COLO668 (cell line): Measurements from ENCODE around the gene PANX3.
"Not testable (repeated sequence)": the region's sequence is repeated elsewhere in the genome, so short reads cannot be mapped to it uniquely, and the experiment has no call there.

Source experiments
- DNase-seq: peaks from one replicate; lab custom pipeline; 2025; ENCODE audit not compliant: unreplicated experiment; lab: John Stamatoyannopoulos, UW

PANX3 gene, protein sequence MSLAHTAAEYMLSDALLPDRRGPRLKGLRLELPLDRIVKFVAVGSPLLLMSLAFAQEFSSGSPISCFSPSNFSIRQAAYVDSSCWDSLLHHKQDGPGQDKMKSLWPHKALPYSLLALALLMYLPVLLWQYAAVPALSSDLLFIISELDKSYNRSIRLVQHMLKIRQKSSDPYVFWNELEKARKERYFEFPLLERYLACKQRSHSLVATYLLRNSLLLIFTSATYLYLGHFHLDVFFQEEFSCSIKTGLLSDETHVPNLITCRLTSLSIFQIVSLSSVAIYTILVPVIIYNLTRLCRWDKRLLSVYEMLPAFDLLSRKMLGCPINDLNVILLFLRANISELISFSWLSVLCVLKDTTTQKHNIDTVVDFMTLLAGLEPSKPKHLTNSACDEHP

DNA sequence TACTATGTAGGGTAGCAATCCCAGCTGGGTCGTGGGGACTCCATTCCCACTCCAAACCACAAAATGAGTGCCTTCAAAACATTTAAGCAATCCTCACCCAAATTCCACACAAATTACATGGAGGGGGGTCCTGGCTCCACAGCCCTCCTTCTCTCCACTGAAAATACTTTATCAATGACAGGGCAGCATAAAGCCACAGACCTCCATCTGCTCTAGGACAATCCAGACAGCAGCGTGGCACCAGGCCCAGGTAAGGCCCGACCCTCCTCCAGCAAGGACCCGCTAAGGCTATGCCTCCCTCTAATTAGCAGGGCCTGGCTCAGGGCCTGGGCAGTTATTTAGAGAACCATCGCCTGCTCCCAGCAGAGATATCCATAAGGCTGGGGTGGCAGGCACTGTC lies at the start of gene PANX3:
Gene PANX3 (plus strand): TSS at position 365 of the 400 bp plus-strand sequence. CDS start 129 bp downstream, outside the sequence.
- no peak for DNase-seq

DNA sequence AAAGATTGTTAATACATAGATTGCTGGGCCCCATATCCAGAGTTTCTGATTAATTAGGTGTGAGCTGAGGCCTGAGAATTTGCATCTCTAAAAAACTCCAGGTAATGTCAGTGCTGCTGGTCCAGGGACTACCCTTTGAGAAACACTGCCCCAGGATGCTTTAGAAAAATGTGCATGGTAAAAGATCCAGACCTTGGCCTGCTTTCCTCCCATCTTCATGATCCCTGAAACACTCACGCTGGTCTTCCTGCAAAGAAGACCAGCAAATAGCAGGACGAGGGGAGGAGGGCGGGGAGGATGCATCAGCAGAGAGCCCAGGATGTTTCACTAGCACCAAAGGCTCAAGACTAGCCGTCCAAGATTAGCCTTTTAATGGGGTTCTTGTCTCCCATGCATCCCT lies 41.5 kb upstream of the PANX3 start, which contains the start of gene OR8A1:
Gene OR8A1 (plus strand): TSS at position 301 of the 400 bp plus-strand sequence. CDS start 123 bp downstream, outside the sequence.
- no peak for DNase-seq

GRCh38 chr11:124570160-124570559 lies 41.1 kb upstream of the PANX3 start:
- DNase-seq: no peak

DNA sequence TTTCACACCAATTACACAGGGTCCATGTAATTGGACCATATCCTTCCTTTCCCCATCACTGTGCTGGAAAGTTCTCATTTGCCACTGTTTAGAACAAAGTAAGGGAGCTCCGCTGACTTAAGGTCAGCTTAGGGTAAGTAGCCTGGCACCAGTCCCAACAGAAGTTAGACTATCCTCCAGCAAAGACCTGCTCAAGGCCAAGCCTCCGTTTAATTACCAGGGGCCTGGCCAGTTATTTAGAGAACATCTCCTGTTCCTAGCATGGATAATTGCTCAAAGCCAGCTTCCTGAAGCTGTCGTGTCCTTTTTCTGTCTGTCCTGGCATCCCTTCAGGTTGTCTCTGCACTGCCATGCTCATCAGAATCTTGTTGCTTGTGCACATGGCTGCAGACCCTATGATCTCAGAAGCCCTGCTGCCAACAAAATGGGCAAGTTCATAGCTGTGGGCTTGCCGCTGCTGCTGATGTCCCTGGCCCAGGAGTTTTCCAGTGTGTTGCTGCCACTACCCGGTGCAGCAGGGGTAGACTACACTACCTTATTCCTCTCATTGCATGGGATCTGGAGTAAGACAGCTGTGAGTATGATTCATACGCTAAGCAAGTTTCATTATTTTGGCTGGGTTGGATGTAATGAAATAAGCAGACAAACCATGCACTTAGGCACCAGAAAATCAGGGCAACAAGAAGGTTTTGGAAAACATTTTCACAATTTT lies 33.4 kb upstream of the PANX3 start:
- DNase-seq: no peak

GRCh38 chr11:124578761-124579160 lies 32.5 kb upstream of the PANX3 start:
- no peak for DNase-seq

DNA sequence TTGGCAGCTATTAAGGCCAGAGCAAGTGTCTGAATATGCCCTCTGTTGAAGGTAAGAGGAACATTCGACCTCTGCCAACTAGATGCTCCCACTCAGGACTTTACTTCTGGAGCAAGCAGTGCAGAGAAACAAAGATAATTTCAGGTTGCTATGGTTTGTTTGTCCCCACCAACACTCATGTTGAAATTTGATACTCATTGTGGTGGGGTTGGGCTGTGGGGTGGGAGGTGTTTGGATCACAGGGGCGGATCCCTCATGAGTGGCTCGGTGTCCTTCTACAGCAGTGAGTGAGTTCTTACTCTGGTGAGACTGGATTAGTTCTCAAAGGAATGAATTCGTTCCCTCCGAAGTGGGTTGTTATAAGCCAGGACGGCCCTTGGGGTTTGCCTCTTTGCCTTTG lies 29.4 kb upstream of the PANX3 start:
- no peak for DNase-seq

- no peak for DNase-seq
Measured at GRCh38 chr11:124582565-124582964, 28.7 kb upstream of the PANX3 start.

DNA sequence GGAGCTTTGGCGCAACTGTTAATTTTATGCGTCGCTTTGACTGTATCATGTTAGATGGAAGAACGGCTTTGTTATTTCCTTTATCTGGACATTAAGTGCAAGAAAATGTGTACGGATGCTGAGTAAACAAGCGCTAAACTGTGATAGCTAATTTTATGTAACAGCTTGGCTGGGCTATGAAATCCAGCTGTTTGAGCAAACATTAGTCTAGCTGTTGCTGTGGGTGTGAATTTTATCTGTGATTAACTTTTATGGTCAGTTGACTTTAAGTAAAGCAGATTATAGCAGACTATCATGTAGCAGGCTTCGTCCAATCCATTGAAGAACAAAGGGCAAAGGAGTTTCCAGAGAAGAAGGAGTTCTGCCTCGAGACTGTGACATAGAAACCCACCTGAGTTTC lies 27.4 kb upstream of the PANX3 start:
- no peak for DNase-seq

DNA sequence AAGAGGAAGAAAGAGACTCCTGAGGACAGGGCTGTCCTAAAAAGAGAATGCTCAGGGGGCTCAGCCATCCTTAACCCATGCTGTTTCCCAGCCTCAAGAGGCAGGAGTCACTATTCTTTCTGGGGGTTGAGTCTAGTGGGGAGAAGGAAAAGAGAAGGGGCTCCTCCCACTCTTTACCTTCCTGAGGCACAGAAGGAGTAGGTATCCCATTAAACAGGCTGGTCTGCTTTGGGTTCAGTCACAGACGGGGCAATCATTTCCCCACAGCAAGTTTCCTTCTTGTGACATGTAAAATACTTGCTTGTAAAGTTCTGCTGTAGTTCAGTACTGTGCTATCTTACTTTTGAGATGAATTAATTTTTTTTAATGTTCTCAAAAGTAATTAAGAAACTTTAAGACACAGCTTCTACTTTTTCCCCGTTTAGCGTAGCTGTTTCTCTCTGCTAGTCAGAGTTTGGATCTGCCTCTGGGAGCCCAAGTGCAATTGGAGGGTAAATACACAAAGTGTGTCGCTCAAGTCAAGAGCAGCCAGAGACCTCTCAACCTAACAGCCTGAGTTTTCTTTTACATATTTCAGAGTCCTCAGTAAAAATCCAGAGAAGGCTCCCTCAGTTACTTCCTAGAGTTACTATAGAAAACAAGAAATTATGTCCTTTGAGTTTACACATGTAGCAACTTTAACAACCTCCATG lies 26.4 kb upstream of the PANX3 start:
- no peak for DNase-seq

- DNase-seq: peak; percentile 52
Measured at GRCh38 chr11:124586238-124586860, 24.9 kb upstream of the PANX3 start.

DNA sequence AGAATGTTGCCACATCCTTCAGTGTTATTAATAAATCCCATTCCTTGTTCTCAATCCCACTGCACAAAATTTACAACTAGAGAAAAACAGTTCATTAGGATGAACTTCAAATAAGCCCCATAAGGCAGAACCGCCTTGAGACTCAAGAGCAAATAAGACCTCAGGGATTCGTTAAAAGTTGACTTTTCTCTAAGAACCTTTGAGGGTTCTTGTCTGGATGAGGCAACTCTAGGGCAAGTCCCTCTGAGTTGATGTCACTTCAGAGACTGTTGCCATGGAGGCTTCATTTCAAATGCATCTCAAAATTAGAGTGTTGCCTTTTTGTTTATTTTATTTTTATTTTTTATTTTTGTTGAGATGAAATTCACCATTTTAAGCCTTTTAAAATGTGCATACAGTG lies 19.8 kb upstream of the PANX3 start:
- DNase-seq: no peak

DNA sequence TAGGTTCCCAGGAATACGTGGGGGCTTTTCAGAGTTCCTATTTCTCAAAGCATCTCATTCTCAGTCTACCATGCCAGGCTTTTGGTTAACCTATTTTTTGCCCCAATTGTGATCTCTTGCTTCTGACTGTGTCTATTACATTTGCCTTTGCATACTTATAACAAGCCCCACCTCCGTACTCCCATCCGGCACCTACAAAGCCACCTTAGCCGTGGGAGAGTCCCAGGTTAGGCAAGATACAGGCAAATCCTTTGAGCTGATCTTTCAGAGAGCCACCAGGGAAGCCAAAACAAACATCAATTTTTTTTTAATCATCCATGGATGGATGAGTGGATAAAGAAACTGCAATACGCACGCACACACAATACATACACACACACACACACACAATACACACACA lies 18.6 kb upstream of the PANX3 start:
- no peak for DNase-seq

DNA sequence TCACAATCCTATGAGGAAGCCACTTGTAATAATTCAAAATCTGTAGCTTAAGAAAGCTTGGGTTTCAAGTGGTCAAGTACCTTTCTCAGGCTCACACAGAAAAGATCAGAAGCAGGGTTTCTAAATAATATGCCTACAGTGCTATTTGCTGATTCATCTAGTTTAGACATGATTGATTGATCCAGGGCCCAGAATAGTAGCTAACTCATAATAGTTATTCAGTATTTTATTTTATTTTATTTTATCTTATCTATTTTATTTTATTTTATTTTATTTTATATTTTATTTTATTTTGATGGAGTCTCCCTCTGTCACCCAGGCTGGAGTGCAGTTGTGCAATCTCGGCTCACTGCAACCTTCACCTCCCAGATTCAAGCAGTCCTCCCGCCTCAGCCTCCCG lies 15.9 kb upstream of the PANX3 start:
- no peak for DNase-seq

DNA sequence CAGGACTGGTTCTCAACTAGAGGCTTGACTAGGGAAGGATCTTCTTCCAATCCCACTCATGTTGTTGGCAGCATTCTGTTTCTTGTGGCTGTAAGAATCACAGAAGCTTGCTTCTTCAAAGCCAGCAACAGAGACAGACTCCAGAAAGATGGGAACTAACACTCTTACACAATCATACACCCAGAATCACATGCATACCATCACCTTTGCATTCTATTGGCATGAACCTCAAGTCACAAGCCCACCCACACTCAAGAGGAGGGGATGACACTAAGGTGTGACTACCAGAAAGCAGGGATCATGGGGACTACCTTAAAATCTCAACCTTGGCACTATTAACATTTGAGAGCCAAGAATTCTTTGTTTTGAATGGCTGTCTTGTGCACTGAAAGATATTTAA lies 13.6 kb upstream of the PANX3 start:
- no peak for DNase-seq

DNA sequence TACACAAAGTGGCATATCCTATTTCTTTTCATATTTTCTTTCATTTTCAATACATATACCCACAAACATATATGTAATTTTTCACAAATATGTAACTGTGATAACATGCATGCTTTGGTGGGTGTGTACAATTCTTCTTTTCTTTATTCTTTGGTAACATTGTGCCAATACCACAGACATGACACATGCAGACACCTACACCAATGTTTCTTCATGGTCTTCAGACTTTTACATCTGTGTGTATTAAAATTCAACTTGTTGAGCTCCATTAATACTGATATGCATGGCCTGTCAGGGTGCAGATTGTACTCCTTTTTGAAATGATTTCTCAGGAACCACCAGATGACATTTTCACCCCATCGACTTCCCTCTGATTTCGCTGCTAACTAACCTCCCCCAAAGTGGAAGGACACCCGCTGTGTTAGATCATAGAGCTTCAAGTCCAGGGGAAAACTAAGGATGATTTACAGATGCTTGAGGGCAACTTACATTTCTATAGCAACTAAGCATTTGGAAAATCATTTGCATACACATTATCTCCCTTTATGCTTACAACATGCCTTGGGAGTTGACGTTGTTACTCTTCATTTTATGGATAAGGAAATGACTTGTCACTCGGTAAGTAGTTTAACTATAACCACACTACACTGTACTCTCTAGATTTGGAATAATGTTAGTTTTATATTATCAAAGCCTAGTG lies 10.5 kb upstream of the PANX3 start:
- DNase-seq: no peak

- no peak for DNase-seq
Measured at GRCh38 chr11:124602193-124602592, 9.0 kb upstream of the PANX3 start.

GRCh38 chr11:124602723-124603122 lies 8.5 kb upstream of the PANX3 start:
- DNase-seq: not testable (repeated sequence)

GRCh38 chr11:124605719-124606118 lies 5.5 kb upstream of the PANX3 start:
- DNase-seq: no peak

DNA sequence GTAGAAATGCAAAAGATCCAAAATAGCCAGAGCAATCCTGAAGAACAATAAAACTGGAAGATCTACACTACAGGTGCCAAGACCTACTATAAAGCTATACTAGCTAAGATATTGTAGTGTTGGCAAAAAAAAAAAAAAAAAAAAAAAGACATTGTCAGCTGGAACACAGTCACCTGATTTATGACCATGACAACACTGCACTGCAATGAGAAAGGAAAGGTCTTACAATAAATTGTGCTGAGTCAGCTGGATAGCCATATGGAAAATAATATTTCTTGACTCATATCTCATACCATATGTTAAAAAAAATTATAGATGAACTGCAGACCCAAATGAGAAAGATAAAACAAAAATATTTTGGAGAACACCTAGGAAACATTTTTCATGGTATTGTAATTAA lies 3.1 kb upstream of the PANX3 start:
- DNase-seq: no peak

DNA sequence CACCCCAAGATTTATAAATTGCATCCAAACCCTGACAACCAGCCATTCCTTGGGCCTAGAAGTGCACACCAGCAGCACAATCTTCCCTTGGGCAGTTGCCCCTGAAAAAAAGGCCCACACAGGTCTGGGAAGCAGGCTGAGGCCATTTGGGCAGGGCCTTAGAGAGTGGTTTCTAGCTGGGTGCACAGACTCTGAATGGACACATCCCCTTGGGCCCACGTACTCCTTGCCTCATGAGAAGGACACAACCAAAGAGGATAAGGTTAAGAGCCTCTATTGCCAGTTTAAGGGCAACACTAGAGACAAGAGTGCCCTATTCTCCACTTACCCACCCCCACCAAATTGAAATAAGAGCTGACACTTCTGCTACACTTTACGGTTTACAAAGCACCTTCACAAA lies 933 bp upstream of the PANX3 start:
- no peak for DNase-seq

GRCh38 chr11:124612045-124612444 lies 817 bp downstream of the PANX3 start:
- DNase-seq: no peak
